HG02678 (cell line): ENCODE data around the gene SYT1.

Experiments
- ATAC-seq: cut with Tn5 transposase; IDR thresholded peaks from one replicate; pipeline ENCODE4 v1.9.1; 2021; ENCODE audit warnings: mild to moderate bottlenecking, moderate library complexity; ENCODE audit not compliant: unreplicated experiment

Gene SYT1

GRCh38 chr12:78891646-78892353 is 27.2 kb downstream of the SYT1 start:
- ATAC-seq, result no peak

- no peak for ATAC-seq
These were observed 33.8 kb downstream of the SYT1 start for GRCh38 chr12:78898416-78898815.

GRCh38 chr12:78914859-78915331 is 50.3 kb downstream of the SYT1 start:
- no peak for ATAC-seq

GRCh38 chr12:78916845-78917480 is 52.4 kb downstream of the SYT1 start:
- no peak for ATAC-seq

GRCh38 chr12:78917513-78917912 is 52.9 kb downstream of the SYT1 start:
- no peak for ATAC-seq

GRCh38 chr12:78918268-78918667 is 53.7 kb downstream of the SYT1 start:
- ATAC-seq, result no peak

DNA sequence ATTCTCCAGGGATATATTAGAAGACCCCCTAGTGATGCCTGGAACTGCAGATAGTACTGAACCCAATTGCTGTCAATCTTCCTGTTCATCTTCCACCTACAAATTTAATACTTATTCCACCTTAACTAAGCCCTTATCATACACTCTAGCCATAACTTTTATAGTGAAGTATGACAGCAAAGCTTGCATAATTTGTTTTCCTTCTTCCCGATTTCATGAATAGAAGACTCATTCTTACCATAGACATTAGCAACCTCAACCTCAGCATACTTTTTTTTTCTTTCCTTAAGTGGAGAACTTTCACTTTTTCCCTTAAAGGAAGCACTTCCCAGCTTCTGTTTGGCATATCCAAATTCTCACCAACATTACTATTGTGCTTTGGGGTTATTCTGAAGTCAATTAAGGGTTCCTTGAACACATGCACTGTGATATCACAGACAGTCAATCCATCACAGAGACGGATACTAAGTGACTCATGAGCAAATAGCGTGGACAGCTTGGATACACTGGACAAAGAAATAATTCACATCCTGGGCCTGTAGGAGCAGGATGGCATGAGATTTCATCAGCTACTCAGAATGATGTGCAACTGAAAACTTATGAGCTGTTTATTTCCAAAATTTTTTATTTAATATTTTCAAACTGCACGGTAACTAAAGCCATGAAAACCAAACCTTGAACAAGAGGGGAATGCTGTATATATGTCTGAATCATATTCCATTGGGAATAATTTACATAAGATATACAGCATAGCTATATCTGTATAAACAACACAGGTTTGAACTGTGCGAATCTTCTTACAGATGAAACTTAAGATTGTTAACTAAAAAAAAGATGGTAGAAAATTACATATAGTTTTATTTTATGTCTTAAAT is 63.9 kb downstream of the SYT1 start:
- ATAC-seq, result no peak

DNA sequence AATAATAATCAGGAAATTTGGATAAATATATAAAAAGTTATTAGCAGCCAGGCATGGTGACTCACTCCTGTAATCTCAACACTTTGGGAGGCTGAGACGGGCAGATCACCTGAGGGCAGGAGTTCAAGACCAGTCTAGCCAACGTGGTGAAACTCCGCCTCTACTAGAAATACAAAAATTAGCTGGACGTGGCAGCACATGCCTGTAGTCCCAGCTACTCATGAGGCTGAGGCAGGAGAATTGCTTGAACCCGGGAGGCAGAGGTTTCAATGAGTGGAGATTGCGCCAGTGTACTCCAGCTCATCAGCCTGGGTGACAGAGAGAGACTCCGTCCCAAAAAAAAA is 64.5 kb downstream of the SYT1 start:
- ATAC-seq, result no peak

DNA sequence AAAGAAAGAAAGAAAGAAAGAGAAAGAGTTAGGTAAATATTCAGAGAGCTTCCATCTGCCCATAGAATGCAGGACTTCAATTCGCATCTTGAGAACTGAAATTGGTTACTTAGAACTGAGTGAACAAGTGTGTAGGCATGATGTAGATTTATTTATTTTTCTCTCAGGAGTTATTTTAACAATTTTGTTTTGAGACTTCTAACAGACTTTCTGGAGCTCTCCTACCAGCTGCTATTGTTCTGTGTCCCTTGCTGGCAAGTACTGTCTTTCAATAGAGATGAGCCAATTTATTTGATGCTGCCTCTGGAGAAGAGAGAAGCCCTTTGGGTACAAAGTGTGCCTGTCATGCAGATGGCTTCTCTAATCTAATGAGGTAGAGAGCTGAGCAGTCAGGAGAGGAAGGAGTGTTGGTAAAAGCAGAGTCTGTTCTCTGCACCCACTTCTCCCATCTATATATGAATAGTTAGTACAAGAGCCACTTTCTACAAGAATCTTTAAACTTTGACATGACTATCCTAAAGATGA is 67.0 kb downstream of the SYT1 start:
- no peak for ATAC-seq

DNA sequence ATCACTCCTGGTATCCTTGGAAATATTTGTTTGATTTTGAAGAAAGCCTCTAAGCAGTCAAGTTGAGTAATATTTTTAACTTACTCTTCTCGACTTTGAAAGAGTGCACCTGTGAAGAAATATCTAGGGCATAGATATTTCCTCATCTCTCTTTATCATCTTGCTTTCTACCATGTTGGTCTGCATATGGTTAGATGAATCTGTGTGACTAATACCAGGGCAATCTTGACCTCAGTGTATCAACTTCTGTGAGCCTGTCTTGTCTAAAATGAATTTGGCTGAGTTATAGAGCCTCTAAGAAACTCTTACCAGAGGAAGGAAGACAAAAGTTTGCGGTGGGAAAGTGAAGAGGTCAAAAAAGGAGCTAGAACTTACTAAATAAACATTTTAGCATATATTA is 68.4 kb downstream of the SYT1 start:
- no peak for ATAC-seq

DNA sequence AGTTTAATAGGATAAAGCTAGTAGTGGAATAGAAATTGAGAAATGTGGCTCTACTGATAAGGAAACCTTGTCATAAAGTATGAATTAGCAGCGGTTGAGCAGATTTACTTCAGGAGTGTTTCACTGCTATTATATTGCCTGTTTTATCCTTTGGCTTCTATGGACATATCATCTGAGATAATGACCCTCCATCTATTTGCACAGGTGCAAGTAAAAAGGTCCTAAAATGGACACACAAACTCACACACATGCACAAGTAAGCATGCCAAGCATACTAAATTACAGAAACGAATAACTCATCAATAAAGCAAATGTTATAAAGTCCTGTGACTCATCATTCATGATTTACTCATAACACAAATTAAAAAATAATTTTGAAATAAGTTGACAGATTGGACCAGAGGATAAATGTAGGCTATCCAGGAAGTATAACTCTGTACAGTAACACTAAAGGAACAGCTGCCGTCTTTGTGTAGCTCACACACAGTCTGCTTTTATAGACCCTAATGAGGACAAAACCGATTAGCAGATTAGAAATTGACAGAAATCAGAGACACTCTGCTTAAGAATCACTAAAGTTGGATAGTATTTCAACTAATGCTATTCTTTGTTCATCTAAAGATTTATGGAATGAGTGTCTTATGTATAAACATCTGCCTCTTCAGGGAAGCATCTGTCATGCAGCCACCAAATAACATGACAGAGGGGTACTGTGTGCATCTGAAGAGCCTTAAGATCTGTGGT is 73.9 kb downstream of the SYT1 start:
- no peak for ATAC-seq

DNA sequence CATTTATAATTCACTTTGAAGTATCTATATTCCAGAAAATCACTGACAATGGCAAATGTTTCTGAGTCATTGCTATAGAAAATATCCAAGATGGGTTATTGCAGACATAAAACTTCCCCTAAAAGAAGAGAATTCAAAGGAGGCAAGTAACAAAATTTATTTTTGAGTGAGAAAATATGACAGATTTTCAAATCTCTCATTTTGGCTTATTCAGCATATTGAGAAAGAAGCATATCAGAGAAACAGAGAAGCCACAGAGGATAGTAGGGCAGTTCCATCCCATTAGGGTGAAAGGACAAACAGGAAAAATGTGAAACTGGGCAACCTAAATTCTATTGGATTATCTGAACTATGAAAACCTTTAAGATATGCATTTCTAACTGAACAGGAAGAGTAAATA is 85.0 kb downstream of the SYT1 start:
- no peak for ATAC-seq

DNA sequence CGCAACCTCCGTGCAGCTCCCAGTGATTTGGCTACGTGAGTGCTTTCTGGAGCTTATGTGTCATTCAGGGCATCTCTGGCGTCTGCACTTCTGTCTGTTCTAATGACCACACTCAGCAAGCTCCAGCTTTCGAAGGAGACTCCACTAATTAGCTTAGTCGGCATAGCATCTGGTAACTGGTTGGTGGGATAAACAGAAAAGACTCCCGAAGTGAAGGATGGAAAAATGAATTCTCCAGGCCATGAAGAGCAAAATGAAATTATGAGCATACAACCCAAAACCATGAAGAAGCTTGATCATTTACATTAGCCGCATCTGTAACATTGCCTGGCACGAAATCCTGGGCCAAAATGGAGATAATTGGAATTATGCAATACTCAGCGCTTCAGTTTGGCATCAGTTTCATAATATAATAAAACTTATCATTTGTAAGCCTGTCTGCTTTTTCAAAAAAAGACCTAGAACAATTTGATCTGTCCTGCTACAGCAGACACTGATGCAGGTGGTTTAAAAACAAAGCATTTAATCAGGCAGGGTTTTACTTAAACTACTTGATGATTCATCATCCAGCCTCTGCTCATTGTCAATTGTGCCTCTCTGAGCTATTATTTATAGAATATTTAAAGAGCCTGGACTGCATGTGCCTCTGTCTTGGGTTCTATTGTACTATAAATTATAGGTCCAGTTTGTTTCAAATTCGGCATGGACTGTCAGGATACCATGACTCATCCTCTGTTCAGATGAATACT is 87.4 kb downstream of the SYT1 start:
- ATAC-seq, result no peak

DNA sequence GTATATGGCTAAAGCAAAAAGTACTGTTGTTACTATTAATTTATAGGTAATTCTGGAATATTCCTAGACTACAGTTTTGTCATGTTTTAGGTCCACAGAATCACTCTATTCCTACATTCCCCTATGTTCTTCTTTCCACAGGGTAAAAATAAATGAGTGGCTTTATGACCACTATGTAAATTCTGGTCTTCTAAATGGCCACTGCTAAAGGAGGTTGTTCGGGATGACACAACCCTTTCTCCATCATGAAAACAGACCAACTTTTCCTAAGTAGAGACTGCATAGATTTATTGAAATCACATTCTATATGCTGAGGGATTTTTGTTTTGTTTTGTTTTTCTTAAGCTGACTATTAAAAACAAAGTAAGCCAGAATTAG is 88.0 kb downstream of the SYT1 start:
- no peak for ATAC-seq

GRCh38 chr12:78958941-78959340 is 94.4 kb downstream of the SYT1 start:
- no peak for ATAC-seq

GRCh38 chr12:78959556-78959955 is 95.0 kb downstream of the SYT1 start:
- ATAC-seq, result no peak

DNA sequence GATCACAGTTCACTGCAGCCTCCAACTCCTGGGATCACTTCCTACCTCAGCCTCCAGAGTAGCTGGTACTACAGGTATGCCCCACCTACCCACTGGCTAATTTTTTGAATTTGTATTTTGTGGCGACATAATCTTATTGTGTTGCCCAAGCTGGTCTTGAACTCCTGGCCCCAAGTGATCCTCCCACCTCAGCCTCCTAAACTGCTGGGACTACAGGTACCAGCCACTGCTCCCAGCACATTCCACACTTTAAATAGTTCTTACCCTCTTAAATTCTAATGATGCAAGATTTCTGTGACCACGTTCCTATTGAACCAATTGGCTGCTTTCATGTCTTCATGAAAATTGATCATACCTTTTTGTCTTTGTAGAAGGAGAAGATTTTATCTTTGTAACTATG is 96.6 kb downstream of the SYT1 start:
- ATAC-seq, result no peak

GRCh38 chr12:78963439-78964227 is 99.1 kb downstream of the SYT1 start:
- ATAC-seq, result no peak

DNA sequence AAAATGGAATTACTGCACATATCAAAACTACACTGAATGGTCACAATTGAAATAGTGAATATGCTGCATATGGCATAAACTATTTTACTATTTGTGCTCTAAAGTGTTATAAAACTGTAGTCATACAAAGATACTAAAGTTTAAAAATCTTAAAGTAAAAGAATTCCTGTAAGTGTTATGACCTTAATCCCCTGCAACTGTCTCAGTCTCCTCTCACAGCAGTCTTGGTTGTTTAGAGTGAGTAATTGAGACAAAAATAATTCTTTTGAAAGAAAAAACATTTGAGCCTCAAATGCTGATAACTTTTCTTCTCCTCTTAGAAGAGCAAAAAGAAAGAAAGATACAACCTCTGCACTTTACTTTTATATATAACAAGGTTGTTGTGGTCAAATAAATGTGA is 99.9 kb downstream of the SYT1 start:
- no peak for ATAC-seq
